HG02840 (cell line): ENCODE measurements around the gene PHLDA2.
"Not testable (repeated sequence)": the region's sequence is repeated elsewhere in the genome, so short reads cannot be mapped to it uniquely, and the experiment has no call there.

Experiments used
- ATAC-seq: cut with Tn5 transposase; IDR thresholded peaks from one replicate; pipeline ENCODE4 v1.9.1; 2021; ENCODE audit warnings: mild to moderate bottlenecking, moderate library complexity, moderate number of reproducible peaks; ENCODE audit not compliant: unreplicated experiment, low FRiP score

Gene PHLDA2

GRCh38 chr11:2945757-2946287, 16.6 kb upstream of the PHLDA2 start:
- no peak for ATAC-seq

GRCh38 chr11:2945031-2945756, 16.0 kb upstream of the PHLDA2 start:
- ATAC-seq = no peak

- ATAC-seq = no peak
These were observed 15.3 kb upstream of the PHLDA2 start for GRCh38 chr11:2944530-2944929.

- ATAC-seq = no peak
These were observed 14.5 kb upstream of the PHLDA2 start for GRCh38 chr11:2943711-2944118.

- no peak for ATAC-seq
These were observed 13.9 kb upstream of the PHLDA2 start for GRCh38 chr11:2942872-2943710.

- no peak for ATAC-seq
These were observed 13.2 kb upstream of the PHLDA2 start for GRCh38 chr11:2942447-2942846.

- ATAC-seq = no peak
These were observed 12.0 kb upstream of the PHLDA2 start for GRCh38 chr11:2940921-2941821.

GRCh38 chr11:2940147-2940920, 11.1 kb upstream of the PHLDA2 start:
- no peak for ATAC-seq

GRCh38 chr11:2938458-2939418, 9.5 kb upstream of the PHLDA2 start:
- ATAC-seq = not testable (repeated sequence)

GRCh38 chr11:2937641-2938457, 8.6 kb upstream of the PHLDA2 start:
- ATAC-seq = not testable (repeated sequence)

GRCh38 chr11:2934611-2935239, 5.5 kb upstream of the PHLDA2 start:
- ATAC-seq = no peak

- ATAC-seq = no peak
These were observed 4.9 kb upstream of the PHLDA2 start for GRCh38 chr11:2934021-2934550.

GRCh38 chr11:2933375-2934020, 4.3 kb upstream of the PHLDA2 start:
- ATAC-seq = no peak

GRCh38 chr11:2932850-2933251, 3.6 kb upstream of the PHLDA2 start:
- ATAC-seq = no peak

- no peak for ATAC-seq
These were observed 2.8 kb upstream of the PHLDA2 start for GRCh38 chr11:2931771-2932738.

- ATAC-seq = no peak
These were observed 2.2 kb upstream of the PHLDA2 start for GRCh38 chr11:2931420-2931746.
